SK-N-SH treated with all-trans-retinoic acid at 6 μM for 48 hours (cell line): ENCODE data around the gene CELF5.

ENCODE experiments used
- ATAC-seq: fragments of 200-7000 bp; cut with Tn5 transposase; 3 replicates; pipeline ENCODE4 v1.9.1; 2020; ENCODE audit warnings: mild to moderate bottlenecking, moderate library complexity
- ARNTL ChIP-seq: fragments of 450-650 bp; formaldehyde crosslinking; IDR thresholded peaks from 2 replicates; pipeline ENCODE4 v1.5.0; 2020; ENCODE audit warnings: low read depth, mild to moderate bottlenecking, moderate library complexity, borderline replicate concordance
- BACH2 ChIP-seq: fragments of 250-450 bp; sonication (Bioruptor Pico); IDR thresholded peaks from 2 replicates; pipeline ENCODE4 v1.9.0; 2021; ENCODE audit warnings: mild to moderate bottlenecking, borderline replicate concordance
- CREB5 ChIP-seq: fragments of 250-450 bp; sonication (Bioruptor Pico); IDR thresholded peaks from 2 replicates; pipeline ENCODE4 v1.5.1; 2020; ENCODE audit warnings: low read depth, mild to moderate bottlenecking, moderate library complexity
- CSDC2 ChIP-seq: fragments of 250-450 bp; sonication (Bioruptor Pico); IDR thresholded peaks from 2 replicates; pipeline ENCODE4 v1.5.0; 2020; ENCODE audit warnings: mild to moderate bottlenecking, moderate library complexity
- CSRNP3 ChIP-seq: fragments of 250-450 bp; sonication (Bioruptor Pico); IDR thresholded peaks from 2 replicates; pipeline ENCODE4 v1.5.1; 2021; ENCODE audit warnings: mild to moderate bottlenecking, moderate library complexity
- ESRRG ChIP-seq: fragments of 250-450 bp; sonication (Bioruptor Pico); IDR thresholded peaks from 2 replicates; pipeline ENCODE4 v1.6.1; 2021; ENCODE audit warnings: mild to moderate bottlenecking
- GLIS3 ChIP-seq: fragments of 250-450 bp; sonication (Bioruptor Pico); IDR thresholded peaks from 2 replicates; pipeline ENCODE4 v1.5.0; 2020; ENCODE audit warnings: mild to moderate bottlenecking, moderate library complexity
- ISL1 ChIP-seq: fragments of 250-450 bp; sonication (Bioruptor Pico); IDR thresholded peaks from 2 replicates; pipeline ENCODE4 v2.1.2; 2022; ENCODE audit warnings: mild to moderate bottlenecking, moderate library complexity
- OSR1 ChIP-seq: fragments of 250-450 bp; sonication (Bioruptor Pico); IDR thresholded peaks from 2 replicates; pipeline ENCODE4 v1.8.0; 2022; ENCODE audit warnings: moderate library complexity, mild to moderate bottlenecking, inconsistent platforms
- PATZ1 ChIP-seq: fragments of 250-450 bp; sonication (Bioruptor Pico); IDR thresholded peaks from 2 replicates; pipeline ENCODE4 v1.8.0; 2020; ENCODE audit warnings: mild to moderate bottlenecking, moderate library complexity, borderline replicate concordance
- POU6F1 ChIP-seq: fragments of 250-450 bp; sonication (Bioruptor Pico); IDR thresholded peaks from 2 replicates; pipeline ENCODE4 v1.8.0; 2021; ENCODE audit warnings: low read depth, mild to moderate bottlenecking, moderate library complexity, borderline replicate concordance
- PPARA ChIP-seq: fragments of 250-450 bp; sonication (Bioruptor Pico); IDR thresholded peaks from 2 replicates; pipeline ENCODE4 v1.5.0; 2020; ENCODE audit warnings: mild to moderate bottlenecking, borderline replicate concordance
- RARB ChIP-seq: fragments of 250-450 bp; sonication (Bioruptor Pico); IDR thresholded peaks from 2 replicates; pipeline ENCODE4 v1.8.0; 2021; ENCODE audit warnings: mild to moderate bottlenecking, moderate library complexity
- SNAI2 ChIP-seq: fragments of 250-450 bp; sonication (Bioruptor Pico); IDR thresholded peaks from 2 replicates; pipeline ENCODE4 v1.5.0; 2020; ENCODE audit warnings: mild to moderate bottlenecking, moderate library complexity
- TOX ChIP-seq: fragments of 250-450 bp; sonication (Bioruptor Pico); IDR thresholded peaks from 2 replicates; pipeline ENCODE4 v1.8.0; 2021; ENCODE audit warnings: mild to moderate bottlenecking, moderate library complexity, borderline replicate concordance
- TSHZ2 ChIP-seq: fragments of 250-450 bp; sonication (Bioruptor Pico); IDR thresholded peaks from 2 replicates; pipeline ENCODE4 v1.5.0; 2020; ENCODE audit warnings: mild to moderate bottlenecking, moderate library complexity
- ZC3H10 ChIP-seq: fragments of 250-450 bp; sonication (Bioruptor Pico); IDR thresholded peaks from 2 replicates; pipeline ENCODE4 v1.5.1; 2021; ENCODE audit warnings: mild to moderate bottlenecking, moderate library complexity
- ZFP3 ChIP-seq: fragments of 250-450 bp; sonication (Bioruptor Pico); IDR thresholded peaks from 2 replicates; pipeline ENCODE4 v1.5.0; 2020; ENCODE audit warnings: mild to moderate bottlenecking, moderate library complexity
- ZFP30 ChIP-seq: fragments of 450-650 bp; formaldehyde crosslinking; IDR thresholded peaks from 2 replicates; pipeline ENCODE4 v1.5.0; 2022; ENCODE audit warnings: mild to moderate bottlenecking, moderate library complexity
- ZNF565 ChIP-seq: fragments of 450-650 bp; formaldehyde crosslinking; conservative IDR thresholded peaks from 2 replicates; pipeline ENCODE4 v1.5.0; 2020; ENCODE audit warnings: low read depth, mild to moderate bottlenecking, moderate library complexity
- ZNF70 ChIP-seq: fragments of 450-650 bp; formaldehyde crosslinking; IDR thresholded peaks from 2 replicates; pipeline ENCODE4 v1.5.0; 2020; ENCODE audit warnings: mild to moderate bottlenecking, moderate library complexity
- ZNF8 ChIP-seq: fragments of 450-650 bp; formaldehyde crosslinking; IDR thresholded peaks from 2 replicates; pipeline ENCODE4 v1.5.0; 2020; ENCODE audit warnings: mild to moderate bottlenecking, moderate library complexity

Gene CELF5

GRCh38 chr19:3188627-3189596, 35.5 kb upstream of the CELF5 start:
- ATAC-seq = no peak

GRCh38 chr19:3189702-3190469, 34.6 kb upstream of the CELF5 start:
- TF ChIP-seq ZC3H10 (CRISPR knock-in tag) = no peak
- no peak for ATAC-seq

More at GRCh38 chr19:3188627-3189596, 35.5 kb upstream of the CELF5 start:
- TF ChIP-seq POU6F1 (CRISPR knock-in tag) (no peak), CSRNP3 (no peak), GLIS3 (CRISPR knock-in tag) (no peak), ISL1 (CRISPR knock-in tag) (no peak), ZNF70 (CRISPR knock-in tag) (no peak), ESRRG (CRISPR knock-in tag) (no peak), ZC3H10 (CRISPR knock-in tag) (no peak), SNAI2 (CRISPR knock-in tag) (no peak), OSR1 (no peak), PATZ1 (CRISPR knock-in tag) (no peak), ZNF8 (CRISPR knock-in tag) (no peak)

GRCh38 chr19:3190470-3190770, 34.0 kb upstream of the CELF5 start:
- TF ChIP-seq BACH2 (no peak), RARB (CRISPR knock-in tag) (no peak), OSR1 (no peak), ZC3H10 (CRISPR knock-in tag) (no peak), ZNF565 (CRISPR knock-in tag) (no peak), ZNF70 (CRISPR knock-in tag) (no peak), ZFP3 (CRISPR knock-in tag) (no peak), ARNTL (no peak), TOX (no peak), POU6F1 (CRISPR knock-in tag) (no peak), PPARA (no peak), ESRRG (CRISPR knock-in tag) (no peak), PATZ1 (CRISPR knock-in tag) (no peak), CREB5 (CRISPR knock-in tag) (no peak), ZFP30 (CRISPR knock-in tag) (no peak), CSDC2 (CRISPR knock-in tag) (no peak), ZNF8 (CRISPR knock-in tag) (no peak), TSHZ2 (CRISPR knock-in tag) (no peak)
- ATAC-seq = no peak
